ENCODE measurements around the gene TMIGD2.

- TF ChIP-seq RFX5 (IDR thresholded peaks at IDR 0.05; ENCODE audit: low read depth, low read length) (no peak), CTCF (conservative IDR thresholded peaks at IDR 0.05; ENCODE audit: low read depth, low read length) (no peak), POLR2A (IDR thresholded peaks at IDR 0.05; ENCODE audit: low read depth, low read length) (no peak), CEBPB (IDR thresholded peaks at IDR 0.05; ENCODE audit: low read depth, low read length) (no peak), MAFK (IDR thresholded peaks at IDR 0.05; ENCODE audit: low read depth, low read length) (no peak), MXI1 (IDR thresholded peaks at IDR 0.05; ENCODE audit: borderline replicate concordance, low read depth, low read length) (no peak), RAD21 (IDR thresholded peaks at IDR 0.05; ENCODE audit: low read length) (no peak), CHD1 (IDR thresholded peaks at IDR 0.05; ENCODE audit: low read depth, low read length) (no peak), FOS (IDR thresholded peaks at IDR 0.05; ENCODE audit: low read depth, low read length) (no peak), RCOR1 (IDR thresholded peaks at IDR 0.05; ENCODE audit: insufficient replicate concordance, low read length) (no peak), MAZ (IDR thresholded peaks at IDR 0.05; ENCODE audit: borderline replicate concordance, low read depth, low read length) (no peak)
These were observed 10.9 kb downstream of the TMIGD2 start for GRCh38 chr19:4291184-4291732.
